8988T (cell line): ENCODE results near the gene SEMA4D.

Source experiments
- DNase-seq: peaks from one replicate; pipeline ENCODE4 v3.0.0; 2011

The SEMA4D gene

DNA sequence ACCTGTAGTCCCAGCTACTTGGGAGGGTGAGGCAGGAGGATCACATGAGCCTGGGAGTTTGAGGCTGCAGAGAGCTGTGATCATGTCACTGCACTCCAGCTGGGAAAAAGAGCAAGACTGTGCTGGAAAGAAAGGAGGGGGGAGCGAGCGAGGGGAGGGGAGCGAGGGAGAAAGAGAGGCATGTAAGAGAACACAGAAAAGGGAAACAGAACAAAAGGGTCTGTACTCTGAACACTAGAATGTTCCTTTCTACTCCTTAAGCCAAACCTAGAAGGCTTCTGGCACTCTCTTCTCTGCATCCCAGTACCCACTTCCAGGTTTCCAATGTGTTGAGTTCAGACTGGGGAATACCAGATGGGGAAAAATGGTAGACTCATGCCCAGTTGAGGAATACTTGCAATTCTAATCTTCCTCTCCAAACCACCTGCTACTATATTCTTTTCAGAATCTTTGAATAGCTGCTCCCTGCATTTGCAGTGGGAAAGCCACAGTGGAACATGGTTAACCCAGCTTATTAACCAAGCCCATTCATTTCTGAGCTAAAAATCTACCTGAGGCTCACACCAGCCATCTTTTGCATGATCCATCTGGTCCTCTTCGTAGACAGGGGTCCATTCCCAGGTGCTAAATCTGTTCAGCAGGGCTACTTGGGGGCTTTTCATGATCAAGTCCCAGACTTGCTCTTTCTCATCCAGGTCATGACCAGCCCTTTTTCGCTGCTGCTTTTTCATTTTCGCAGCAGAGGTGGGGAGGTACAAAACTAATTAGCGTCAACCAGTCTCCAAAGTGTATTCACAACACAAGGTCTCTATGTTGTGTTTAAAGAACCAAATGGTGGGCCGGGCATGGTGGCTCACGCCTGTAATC lies 34.9 kb downstream of the SEMA4D start:
- no peak for DNase-seq

DNA sequence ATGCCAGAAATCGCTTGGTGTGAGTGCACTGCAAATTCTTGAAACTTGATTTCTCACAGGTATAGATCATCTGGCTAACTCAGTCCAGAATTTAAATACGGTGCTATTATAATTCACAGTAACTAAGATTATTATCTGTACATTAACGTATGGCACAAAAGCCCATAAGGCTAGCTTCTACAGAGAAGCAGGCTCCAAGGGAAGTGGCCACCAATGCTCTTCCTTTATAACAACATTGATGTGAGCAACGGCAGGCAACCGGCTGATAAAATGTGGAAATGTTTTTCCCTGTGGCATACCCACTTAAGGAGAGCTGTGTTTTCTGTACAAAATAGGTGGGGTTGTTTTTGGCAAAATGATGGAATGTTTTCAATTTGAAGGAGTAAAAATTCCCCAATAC lies 35.7 kb downstream of the SEMA4D start:
- no peak for DNase-seq

DNA sequence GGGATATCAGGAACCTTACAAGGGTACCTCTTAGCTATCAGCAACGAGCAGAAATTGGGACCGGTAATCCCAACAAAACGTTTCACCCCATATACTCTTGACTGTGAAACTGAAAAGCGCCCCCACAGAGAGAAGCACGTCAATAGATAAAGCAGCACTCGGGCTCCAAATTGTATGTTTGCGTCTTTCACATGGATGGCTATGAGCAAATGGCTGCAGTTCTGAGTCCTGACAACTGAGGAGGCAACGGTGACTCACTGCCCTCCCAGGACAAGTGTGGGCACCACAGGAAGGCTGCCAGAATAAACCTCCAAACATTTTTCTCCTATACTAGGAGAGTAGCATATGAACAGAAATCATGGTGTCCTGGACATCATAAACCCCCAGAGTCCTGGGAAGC lies 36.6 kb downstream of the SEMA4D start:
- no peak for DNase-seq

DNA sequence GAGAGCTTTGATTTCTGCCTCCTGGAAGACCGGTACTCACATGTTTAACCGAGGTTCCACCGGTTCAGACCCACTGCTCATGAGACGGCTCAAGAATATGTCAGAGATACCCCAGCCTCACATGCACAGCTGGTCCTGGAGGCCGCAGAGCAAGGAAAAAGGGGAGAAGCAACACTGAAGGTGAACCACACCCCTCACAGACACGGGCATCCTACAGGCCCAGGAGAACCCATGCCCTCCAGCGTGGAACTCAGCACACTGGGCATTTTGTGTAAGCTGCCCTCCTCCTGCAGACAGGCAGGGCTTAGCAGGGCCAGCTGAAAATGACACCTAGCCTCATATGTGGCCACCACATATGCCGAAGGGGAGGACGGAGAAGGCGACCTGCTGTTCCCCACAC lies 37.4 kb downstream of the SEMA4D start:
- no peak for DNase-seq

DNA sequence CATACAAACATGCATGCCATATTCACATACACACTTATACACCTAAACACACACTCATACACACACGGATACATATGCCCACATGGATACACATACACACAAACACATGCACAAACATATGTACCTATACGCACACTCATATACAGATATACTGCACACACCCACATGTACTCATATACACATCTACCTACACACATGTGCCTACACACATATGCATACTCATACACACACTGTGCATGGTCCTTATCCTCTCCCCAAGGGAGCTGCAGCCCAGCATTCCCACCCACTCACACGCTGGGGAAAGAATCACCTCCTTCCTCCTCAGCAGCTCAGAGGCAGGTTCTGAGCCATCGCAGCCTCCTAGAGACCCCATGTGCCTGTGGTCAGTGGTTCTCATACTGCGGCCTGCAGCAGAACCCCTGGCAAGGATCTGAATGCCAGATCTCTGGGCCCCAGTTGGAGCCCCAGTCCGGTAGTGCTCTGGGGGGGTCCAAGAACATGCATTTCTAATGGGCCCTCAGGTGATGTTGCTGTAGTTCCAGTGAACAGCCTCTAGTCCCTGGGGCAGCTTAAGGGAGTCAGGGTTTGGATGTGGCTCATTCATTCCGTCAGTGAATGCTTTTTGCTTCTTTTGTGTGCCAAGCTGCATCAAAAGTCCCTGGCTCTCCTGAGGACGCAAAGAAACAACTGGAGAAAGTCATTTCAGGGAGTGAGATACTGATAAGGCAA lies 39.0 kb downstream of the SEMA4D start:
- no peak for DNase-seq

DNA sequence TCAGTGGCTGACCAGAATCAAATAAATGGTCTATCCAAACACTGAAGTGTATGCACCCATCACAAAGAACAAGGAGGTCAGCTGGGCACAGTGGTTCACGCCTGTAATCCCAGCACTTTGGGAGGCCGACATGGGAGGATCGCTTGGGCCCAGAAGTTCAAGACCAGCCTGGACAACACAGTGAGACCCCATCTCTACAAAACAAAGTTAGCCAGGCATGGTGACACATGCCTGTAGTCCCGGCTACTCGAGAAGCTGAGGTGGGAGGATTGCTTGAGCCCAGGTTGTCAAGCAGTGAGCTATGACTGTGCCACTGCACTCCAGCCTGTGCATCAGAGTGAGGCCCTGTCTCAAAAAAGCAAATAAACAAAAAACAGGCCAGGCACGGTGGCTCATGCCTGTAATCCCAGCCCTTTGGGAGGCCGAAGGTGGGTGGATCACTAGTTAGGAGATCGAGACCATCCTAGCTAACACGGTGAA lies 40.5 kb downstream of the SEMA4D start:
- no peak for DNase-seq

DNA sequence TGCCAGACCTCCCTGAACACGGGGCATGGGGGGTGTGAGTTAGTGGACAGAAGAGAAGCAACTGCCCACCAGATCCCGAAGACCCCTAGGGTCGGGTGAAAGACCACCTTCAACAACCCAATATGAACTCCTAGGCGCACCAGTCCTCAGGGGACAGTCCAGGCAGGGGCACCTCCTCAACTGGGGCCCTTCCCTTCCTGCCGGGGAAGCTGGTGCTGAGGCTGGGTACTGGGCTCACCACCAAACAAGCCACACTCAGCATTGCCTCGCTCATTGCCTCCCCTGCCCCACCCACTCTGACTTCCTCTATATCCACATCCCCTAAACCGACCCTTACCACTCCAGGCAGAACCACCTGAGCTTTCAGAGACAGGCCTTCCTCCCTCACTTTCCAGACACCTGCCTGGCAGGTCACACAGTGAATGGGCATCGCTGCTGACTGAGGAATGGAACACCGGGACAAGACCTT lies 42.5 kb downstream of the SEMA4D start:
- no peak for DNase-seq

DNA sequence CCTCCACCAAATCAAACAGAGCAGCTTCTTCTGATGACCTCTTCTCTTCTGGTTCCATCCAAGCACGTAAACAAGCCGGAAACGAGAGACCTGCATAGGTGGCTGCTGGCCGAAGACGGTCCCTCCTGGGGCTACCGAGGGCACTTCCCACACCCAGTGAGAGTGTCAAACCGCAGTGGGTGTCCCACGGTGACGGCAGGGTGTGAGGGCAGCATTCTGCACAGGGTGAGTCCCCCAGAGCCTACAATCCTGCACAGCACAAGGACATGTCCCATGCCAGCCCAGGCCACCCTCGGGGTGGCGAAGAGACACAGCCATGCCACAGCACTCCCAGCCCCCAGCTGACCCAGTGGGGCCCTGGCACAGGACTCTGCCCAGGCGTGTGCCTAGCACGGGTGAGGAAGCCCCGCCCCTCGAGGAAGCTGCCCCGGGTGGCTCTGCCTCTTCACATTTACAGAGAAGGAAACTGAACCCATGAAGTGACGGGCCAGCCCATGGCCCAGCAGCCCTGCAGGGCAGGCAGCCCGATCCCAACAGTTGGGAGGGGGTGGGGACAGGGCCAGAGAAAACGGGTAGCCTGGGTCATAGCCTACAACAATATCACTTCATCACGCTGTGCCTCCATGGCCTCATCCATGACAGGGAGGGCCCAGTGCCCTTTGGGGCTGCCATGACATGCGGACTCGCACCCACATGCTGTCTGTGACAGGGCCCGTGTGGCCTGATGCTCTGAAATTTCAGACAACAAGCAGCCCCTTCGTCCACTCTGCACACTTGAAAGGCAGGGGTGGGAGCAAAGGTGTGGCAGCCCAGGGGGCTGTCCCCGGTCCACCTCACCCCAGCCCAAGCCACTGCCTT lies 43.2 kb downstream of the SEMA4D start:
- DNase-seq = no peak

DNA sequence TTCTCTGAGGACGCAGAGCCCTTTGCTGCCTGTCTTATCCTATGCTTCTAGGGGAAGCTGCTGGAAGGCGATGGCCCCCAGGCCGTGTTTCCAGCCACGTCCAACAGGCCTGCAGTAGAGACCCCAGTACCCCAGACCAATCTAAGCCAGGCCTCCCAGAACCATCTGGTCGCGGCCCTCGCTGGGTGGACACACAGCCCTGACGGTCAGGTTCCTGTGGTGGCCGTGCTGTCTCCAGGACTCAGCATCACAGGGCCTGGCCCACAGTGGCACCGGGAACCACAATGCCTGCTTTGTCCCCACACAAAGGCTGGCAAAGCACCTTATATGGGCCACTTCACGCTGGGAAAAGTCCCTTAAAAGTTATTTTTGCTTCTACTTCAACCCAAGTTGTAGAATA lies 44.5 kb downstream of the SEMA4D start:
- DNase-seq = no peak

DNA sequence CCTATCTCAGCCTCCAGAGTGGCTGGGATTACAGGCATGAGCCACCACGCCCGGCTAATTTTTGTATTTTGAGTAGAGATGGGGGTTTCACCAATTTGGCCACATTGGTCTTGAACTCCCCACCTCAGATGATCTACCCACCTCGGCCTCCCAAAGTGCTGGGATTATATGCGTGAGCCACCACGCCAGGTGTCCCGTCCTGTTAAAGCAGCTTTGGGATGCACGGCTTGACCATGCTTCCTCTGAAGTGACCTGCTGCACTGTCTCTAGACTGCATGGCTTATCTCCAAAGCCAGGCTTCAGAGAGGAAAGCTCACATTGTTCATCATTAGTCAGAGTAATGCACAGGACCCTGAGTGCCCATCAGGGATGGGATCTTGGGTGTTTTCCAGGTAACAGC lies 45.4 kb downstream of the SEMA4D start:
- no peak for DNase-seq

DNA sequence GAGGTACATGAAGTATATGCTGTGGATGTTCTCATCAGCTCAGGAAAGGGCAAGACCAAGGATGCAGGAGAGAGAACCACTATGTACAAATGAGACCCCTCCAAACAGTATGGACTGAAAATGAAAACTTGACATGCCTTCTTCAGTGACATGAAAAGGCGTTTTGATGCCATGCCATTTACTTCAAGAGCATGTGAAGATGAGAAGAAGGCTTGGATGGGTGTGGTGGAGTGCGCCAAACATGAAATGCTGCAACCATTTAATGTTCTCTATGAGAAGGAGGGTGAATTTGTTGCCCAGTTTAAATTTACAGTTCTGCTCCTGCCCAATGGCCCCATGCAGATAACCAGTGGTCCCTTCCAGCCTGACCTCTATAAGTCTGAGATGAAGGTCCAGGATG lies 47.7 kb downstream of the SEMA4D start:
- DNase-seq = no peak

DNA sequence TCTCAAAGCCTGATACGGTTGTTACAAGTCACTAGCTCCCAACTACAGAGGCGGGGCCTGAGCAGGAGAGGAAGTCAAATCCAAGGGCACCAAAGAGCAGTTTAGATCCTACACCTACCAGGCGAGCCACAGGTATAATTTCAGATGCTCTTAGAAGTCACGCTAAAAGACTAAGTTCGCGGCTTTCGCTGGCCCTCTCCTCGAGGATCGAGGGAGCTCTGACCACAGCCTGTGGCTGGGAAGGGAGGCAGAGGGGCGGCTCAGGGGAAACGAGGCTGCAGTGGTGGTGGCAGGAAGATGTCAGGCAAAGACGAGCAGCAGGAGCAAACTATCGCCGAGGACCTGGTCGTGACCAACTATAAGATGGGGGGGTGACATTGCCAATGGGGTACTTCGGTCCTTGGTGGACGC lies 48.6 kb downstream of the SEMA4D start:
- DNase-seq = no peak

DNA sequence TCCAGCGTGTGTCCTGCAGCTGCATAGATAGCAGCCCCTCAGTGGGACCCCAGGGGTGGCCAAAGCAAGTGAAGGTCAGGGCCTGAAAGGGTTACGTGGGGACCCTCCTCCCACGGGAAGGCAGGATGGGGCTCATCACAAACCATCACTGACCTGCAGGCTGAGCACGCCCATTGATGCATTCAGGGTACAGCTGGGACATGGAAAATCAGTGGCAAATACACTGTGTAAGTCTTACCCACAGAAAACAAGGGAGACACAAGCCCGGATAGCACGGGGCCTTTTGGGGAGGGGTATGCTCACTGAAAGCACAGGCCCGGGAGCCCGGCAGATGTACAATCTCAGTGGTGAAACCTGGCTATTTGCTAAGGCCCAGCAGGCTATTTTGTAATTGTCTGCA lies 49.1 kb downstream of the SEMA4D start:
- DNase-seq = no peak

DNA sequence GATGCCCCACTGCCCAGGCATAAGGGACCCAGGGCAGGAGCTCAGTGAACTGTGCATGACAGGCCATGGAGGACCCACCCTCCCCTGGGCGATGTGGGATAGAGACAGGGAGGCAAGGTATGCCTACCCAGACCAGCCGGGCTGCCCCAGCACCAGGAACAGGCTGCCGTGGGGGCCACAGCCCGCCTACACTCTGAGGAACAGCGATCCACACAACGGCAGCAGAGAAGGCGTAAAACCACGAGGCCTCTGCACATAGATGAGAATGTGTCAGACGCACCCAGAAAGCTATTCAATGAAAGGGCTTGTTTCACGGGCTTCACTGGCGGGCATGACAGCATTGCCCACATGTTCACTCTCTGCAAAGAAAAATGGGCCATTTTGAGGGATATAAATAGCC lies 49.5 kb downstream of the SEMA4D start:
- DNase-seq = no peak

DNA sequence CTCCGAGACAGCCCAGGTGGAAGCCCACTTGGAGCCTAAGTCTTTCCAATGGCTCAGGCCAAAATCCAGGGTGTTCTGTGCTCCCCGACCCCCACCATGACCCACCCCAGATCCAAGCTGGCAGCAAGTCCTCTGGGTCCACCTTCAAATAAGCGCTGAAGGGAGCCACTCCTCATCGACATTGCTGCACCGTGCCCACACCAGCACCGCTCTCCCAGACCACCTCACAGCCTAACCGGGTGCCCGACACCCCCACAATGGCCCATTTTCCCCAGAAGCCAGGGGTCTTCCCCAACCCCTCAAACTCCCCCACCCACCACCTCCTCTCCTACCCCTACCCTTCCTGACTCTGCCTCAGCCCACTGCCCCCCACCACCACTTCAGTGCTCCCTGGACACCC lies 50.5 kb downstream of the SEMA4D start:
- DNase-seq = no peak

DNA sequence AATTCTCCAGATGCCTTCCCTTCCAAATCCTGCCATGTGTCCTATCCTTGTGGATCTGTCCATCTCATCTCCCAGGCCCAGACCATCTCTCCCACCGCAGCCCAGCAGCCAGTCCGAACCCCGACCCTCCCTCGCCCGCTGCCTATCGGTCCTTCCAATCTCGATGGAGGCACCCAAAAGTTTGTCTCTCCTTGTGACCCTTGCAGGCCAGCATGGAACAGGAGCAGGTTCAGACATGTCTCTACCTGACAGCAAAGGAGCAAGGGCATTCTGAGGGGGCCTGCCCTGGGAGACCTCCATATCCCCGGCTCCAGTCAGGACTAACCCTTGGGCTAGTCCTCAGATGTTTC lies 51.0 kb downstream of the SEMA4D start:
- no peak for DNase-seq

DNA sequence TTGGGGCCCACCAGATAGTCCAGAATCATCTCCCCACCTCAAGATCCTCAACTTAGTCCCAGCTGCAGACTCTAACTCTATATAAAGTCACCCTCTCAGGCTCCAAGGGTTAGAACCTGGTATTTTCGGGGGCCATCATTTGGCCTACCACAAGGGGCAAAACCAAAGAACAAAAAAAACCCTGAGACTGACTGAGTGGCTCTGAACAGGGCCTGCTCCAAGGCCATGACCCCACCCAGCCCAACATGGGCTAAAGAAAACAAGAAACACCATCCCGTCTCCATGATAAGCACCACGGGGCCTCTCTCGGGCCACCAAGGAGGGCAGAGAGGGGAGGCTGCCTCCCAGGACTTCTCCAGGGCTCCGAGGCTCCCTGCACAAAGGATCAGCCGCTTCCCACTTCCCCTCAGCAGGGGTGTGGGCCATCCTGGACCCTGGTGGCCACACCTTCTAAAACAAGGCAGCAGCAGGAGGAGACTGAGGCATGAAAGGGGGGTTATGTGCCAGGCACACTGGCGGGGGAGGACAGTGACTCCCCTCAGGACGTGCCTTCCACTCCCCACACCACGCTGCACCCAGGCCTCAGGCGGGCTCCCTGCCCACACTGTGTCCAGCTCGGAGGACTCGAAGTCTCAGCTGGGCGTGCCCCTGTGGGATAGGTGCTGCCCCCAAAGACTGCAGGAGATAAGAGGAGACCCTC lies 51.5 kb downstream of the SEMA4D start:
- no peak for DNase-seq

DNA sequence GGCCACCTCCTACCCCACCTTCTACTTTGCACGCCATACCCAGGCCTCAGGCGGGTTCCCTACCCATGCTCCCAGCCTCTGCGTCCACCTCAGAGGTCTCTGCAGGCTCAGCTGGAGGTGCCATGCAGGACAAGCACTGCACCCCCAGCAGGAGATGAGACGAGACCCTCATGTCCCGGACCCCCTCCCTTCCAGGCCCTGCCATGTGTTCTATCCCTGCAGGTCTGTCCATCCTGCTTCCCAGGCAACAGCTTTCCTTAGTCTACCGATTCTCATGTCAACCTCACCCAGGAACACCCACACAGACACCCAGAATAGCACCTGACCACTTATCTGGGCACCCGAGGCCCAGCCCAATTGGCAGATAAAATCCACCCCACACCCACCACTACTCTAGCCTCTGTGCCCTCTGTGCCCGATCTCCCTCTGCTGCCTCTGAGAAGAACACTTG lies 52.1 kb downstream of the SEMA4D start:
- no peak for DNase-seq

DNA sequence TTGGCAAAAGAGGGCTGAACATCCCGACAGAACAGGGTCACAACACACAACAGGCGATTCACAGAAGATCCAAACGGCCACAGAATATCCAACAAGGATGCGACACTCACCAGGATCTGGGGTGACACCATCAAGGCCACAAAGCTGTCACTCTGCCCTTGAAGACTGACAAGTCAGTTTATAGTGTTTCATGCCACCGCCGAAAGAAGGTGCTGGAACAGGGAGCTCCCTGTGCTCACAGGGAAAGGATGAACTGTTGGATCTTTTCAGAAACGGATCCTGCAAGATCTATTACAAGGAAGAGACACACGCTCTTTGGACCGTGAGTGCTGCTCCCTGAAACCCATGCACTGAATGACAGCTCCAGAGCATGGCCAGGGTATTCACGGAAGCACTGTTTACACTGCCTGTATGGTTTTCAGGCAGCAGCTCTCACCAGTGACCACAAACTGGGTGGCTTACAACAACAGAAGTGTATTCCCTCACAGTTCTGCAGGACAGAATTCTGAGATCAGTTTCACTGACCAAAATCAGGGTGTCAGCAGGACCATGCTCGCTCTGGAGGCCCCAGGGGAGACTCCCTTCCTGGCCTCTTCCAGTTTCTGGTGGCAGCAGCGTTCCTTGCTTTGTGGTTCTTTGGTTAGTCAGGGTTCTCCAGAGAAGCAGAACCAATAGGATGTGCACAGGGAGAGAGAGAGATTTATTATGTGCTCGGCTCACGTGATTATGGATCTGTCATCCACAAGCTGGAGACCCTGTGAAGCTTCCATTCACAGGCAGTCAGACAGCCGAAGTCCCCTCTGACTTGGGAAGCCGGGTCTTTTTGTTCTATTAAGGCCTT lies 52.8 kb downstream of the SEMA4D start:
- no peak for DNase-seq

DNA sequence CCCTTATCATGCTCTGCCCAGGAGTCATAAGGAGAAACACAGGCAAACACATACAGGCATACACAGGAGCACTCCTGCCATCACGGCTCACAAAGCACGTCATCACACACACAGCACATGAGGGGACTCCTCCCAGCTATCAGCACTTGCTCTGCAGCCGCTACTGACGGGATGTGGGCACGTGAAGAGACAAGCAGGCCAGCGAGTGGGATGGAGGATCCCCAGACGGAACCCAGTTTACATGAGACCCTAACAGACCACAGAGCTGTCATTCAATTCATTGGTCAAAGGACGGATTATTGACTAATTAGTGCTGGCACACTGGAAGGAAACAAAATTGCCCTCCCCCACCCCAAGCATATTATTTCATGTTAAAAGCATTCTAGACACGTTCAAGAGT lies 53.6 kb downstream of the SEMA4D start:
- no peak for DNase-seq

DNA sequence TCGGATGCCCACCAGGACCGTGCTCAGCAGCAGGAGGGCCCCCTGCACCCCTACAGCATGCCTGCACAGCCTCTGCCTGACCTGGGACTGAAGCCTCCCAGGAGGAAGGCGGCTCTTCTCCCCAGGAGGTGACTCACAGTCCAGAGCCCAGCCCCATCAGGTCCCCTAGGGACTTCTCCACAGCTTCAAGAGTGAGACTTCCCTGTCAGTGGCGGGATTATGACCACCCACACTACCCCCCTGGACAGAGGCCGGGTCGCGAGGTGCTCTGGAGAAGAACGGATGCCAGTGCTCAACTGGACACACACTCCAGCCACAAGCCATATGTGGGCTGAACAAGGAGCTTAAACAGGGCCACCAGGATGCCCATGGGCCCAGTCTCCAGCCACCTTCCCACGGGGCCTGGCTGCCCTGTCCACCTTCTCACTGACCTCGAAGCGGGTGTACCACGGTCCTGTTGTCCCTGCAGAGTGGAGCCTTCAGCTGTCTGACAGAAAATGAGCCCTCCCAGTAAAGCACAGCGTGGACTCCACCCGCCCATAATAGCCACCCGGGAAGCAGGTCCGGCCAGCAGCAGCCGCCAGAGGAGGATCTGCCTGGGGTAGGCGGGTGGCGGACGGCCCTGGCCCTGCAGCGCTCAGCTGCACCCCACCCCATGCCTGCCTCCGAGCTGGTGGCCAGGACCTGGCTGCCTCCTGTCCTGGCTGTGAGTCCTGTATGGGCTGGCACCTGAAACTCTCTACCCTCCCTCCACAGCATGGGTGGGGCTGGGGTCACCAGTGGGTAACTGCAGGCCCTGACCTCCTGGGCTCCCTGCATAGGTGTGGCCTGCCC lies 54.7 kb downstream of the SEMA4D start:
- DNase-seq = no peak
